Uterus (tissue), 2 donors: ENCODE measurements around the gene TRIM15.

Source experiments
- CTCF ChIP-seq, 4 experiments: fragments of 200-600 bp in 2 of 4; fragments of 450-650 bp in 2 of 4; sonication (generic) in 2 of 4; IDR thresholded peaks; one replicate each; pipeline ENCODE4 v1.5.1; 2016 to 2019; ENCODE audit warnings: antibody characterized with exemption in 4 of 4, mild to moderate bottlenecking in 2 of 4, moderate library complexity in 1 of 4
- POLR2A ChIP-seq, 2 donors: fragments of 450-650 bp; IDR thresholded peaks; one replicate each; pipeline ENCODE4 v1.6.1; 2016; ENCODE audit warnings: antibody characterized with exemption in 2 of 2, mild to moderate bottlenecking in 1 of 2, moderate library complexity in 1 of 2

- TF ChIP-seq POLR2A (IDR thresholded peaks at IDR 0.05) (no peak), CTCF (IDR thresholded peaks at IDR 0.05) (no peak)
Measured at GRCh38 chr6:30145818-30146217, 17.5 kb upstream of the TRIM15 start.
